Coronary artery (tissue), 2 donors: ENCODE measurements around the gene DNAAF3.

ENCODE experiments used
- DNase-seq: peaks from one replicate; pipeline ENCODE4 v3.0.0-alpha.2; 2017; ENCODE audit warnings: low spot score
- H3K27ac ChIP-seq, 2 donors: fragments of 200-600 bp; sonication (generic); one replicate each; pipeline ENCODE4 v1.5.1; 2016 to 2019
- H3K4me3 ChIP-seq: fragments of 200-600 bp; sonication (generic); 2 replicates; pipeline ENCODE4 v1.5.1; 2016; ENCODE audit warnings: mild to moderate bottlenecking, moderate library complexity
- TF ChIP-seq, protein P1 (sequence below): fragments of 200-600 bp; sonication (generic); IDR thresholded peaks from one replicate; pipeline ENCODE4 v1.5.1; 2019; ENCODE audit warnings: antibody characterized with exemption

Gene DNAAF3

GRCh38 chr19:55199620-55200204 is 33.3 kb upstream of the DNAAF3 start:
- DNase-seq: no peak
- Histone ChIP-seq H3K27ac (no peak overlapping the region), H3K4me3 (no peak overlapping the region)
- TF ChIP-seq, protein P1, sequence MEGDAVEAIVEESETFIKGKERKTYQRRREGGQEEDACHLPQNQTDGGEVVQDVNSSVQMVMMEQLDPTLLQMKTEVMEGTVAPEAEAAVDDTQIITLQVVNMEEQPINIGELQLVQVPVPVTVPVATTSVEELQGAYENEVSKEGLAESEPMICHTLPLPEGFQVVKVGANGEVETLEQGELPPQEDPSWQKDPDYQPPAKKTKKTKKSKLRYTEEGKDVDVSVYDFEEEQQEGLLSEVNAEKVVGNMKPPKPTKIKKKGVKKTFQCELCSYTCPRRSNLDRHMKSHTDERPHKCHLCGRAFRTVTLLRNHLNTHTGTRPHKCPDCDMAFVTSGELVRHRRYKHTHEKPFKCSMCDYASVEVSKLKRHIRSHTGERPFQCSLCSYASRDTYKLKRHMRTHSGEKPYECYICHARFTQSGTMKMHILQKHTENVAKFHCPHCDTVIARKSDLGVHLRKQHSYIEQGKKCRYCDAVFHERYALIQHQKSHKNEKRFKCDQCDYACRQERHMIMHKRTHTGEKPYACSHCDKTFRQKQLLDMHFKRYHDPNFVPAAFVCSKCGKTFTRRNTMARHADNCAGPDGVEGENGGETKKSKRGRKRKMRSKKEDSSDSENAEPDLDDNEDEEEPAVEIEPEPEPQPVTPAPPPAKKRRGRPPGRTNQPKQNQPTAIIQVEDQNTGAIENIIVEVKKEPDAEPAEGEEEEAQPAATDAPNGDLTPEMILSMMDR: no peak

GRCh38 chr19:55198651-55199050 is 32.2 kb upstream of the DNAAF3 start:
- H3K27ac ChIP-seq: no peak overlapping the region
- TF ChIP-seq, protein P1: no peak

DNA sequence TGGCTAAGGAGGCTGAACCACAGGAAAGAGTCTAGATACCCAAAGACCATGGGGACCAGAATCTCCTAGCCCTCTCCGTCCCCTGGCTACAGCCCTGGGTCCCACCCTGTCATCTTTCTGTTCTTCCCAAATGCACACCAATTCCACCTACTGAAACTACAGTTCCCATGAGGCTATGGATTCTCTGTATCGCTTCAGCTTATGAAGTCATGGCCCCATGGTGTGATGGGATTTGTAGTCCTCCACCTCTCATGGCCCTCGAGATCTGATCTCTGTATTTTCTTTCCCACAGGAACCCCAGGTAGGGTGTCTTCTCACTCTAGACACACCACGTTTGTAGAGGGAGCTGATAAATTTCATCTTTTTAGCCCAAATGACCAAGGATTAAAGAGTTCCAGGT is 31.1 kb upstream of the DNAAF3 start:
- Histone ChIP-seq H3K27ac (no peak overlapping the region), H3K4me3 (no peak overlapping the region)
- DNase-seq: no peak
- TF ChIP-seq, protein P1: no peak

More at GRCh38 chr19:55198651-55199050, 32.2 kb upstream of the DNAAF3 start:
- H3K4me3 ChIP-seq: no peak overlapping the region
- DNase-seq: no peak

GRCh38 chr19:55196803-55197202 is 30.4 kb upstream of the DNAAF3 start:
- DNase-seq: no peak
- H3K4me3 ChIP-seq: no peak overlapping the region
- H3K27ac ChIP-seq: no peak overlapping the region
- TF ChIP-seq, protein P1: no peak

DNA sequence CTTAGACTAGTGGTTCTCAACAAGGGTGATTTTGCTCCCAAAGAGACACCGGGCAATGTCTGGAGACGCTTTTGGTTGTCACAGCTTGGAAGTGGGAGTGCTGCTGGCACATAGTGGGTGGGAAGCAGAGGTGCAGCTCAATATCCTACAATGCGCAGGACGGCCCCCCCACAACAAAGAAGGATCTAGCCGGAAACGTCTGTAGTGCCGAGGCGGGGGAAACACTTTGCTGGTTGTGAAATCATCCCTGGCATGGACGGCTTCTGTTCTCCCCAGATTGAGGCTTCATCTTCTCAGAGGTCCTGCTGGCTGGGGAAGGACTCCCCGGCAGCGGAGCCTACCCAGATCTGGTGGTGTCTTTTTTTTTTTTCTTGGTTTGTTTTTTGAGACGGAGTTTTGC is 27.1 kb upstream of the DNAAF3 start:
- TF ChIP-seq, protein P1: no peak
- Histone ChIP-seq H3K27ac (no peak overlapping the region), H3K4me3 (no peak overlapping the region)
- DNase-seq: no peak

DNA sequence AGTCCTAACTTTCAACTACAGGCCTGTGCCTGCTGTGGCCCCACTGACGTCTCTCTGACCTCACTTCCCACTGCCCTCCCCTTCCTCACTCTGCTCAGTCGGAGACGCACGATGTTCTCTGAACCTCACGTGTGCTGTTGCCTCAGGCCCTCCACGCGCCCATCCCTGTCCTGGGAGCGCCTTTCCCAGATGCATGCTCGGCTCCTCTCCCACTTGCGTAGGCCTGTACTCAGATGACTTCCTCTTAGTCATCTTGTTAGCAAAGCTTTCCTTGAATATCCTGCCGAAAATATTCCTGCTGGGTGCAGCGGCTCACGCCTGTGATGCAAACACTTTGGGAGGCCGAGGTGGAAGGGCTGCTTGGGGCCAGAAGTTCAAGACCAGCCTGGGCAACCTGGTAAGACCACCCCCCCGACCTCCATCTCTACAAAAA is 23.0 kb upstream of the DNAAF3 start:
- H3K4me3 ChIP-seq: no peak overlapping the region
- TF ChIP-seq, protein P1: no peak
- H3K27ac ChIP-seq: no peak overlapping the region
- no peak for DNase-seq

DNA sequence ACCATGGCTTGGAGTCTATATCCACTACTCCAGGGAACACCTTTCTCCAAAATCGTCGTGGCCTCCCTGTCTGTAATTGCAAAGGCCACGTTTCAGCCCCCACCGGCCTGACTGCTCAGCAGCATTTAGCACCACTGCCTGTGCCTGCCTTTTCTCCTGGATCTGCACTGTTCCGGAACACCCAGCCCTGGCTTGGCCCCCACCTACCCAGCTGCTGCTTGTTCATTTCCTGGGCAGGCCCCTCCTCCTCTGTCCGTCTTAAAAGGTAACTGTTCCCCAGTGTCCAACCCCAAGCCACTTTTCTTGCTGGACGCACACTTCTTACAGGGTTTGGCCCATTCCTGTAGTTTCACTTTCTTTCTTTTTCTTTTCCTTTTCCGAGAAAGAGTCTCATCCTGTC is 22.2 kb upstream of the DNAAF3 start:
- TF ChIP-seq, protein P1: no peak
- Histone ChIP-seq H3K4me3 (no peak overlapping the region), H3K27ac (peak overlapping the region in 1 of 2 donors; percentile 53)
- DNase-seq: no peak
